Activated CD4-positive, alpha-beta T cell treated with anti-CD3 and anti-CD28 coated beads, Interleukin-2, amount 50 U/mL, for 24 hours (primary cell): ENCODE measurements around the gene CCM2L.
"Not testable (repeated sequence)": the region's sequence is repeated elsewhere in the genome, so short reads cannot be mapped to it uniquely, and the experiment has no call there.

Experiments used
- DNase-seq, 2 donors: peaks; one replicate each; pipeline ENCODE4 v3.0.0-alpha.2; 2020; ENCODE audit warnings: low read depth in 1 of 2, low spot score in 1 of 2

Gene CCM2L

GRCh38 chr20:32028647-32029372, 18.6 kb downstream of the CCM2L start:
- no peak for DNase-seq

- DNase-seq: no peak
Measured at GRCh38 chr20:32029561-32029960, 19.3 kb downstream of the CCM2L start.

- DNase-seq: peak; percentile 31 to 33
Measured at GRCh38 chr20:32031007-32031958, 21.0 kb downstream of the CCM2L start.

DNA sequence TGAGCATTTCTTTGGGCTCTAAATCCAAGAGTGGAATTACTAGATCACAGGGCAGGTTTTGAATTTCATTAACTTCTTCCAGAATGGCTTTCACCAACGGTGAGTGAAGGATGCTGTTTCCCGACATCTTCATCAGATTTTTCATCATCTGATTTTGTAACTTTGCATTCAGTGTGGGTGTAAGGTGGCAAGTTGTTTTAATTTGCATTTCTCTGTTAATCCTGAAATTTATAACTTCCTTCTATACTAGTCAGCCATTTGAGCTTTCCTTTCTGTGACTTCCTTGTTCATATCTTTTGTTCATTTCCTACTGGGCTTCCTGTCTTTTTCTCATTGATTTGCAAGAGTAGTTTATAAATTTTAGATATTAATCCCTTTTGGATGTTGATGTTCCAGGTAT, 23.1 kb downstream of the CCM2L start:
- DNase-seq: no peak

GRCh38 chr20:32033721-32034120, 23.5 kb downstream of the CCM2L start:
- not testable (repeated sequence) for DNase-seq

DNA sequence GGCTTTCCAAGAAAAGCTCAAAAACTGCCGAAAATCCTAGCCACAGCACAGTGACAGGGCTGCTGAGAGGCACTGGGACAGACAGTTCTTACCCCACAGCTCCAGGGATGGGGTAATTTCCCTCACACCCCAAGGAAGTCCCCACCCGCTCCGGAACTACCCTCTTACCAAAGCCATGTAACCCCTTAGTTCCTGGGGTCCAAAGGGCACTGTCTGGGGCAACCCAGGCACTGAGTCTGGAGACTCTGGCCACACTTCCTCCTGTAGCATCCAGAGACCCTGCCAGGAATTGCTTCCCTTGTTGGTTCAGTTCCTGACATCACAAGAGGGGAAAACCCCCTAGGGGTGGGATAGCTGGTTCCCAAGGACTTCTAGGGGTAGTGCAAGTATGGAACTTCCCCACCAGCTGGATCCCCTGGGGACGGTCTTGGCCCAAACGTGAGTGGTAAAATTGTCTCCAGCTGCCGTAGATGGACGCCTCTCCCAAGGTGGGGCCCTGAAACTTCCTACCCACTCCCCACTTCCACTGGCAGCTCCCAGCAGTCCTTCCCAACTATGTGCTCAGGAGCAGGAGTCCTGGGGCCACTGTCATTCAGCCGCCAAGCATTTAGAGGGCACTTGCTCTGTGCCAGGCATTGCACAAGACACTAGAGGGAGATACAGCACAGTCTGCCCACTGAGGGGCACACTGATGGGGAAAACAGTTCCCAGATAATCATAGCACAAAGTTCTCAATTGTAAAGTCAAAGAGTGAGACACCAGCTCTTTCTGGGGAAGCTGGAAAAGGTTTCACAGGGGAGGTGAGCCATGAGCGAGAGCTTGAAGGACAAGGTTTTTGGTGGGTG, 24.6 kb downstream of the CCM2L start:
- DNase-seq: no peak

GRCh38 chr20:32035426-32035779, 25.2 kb downstream of the CCM2L start:
- no peak for DNase-seq

DNA sequence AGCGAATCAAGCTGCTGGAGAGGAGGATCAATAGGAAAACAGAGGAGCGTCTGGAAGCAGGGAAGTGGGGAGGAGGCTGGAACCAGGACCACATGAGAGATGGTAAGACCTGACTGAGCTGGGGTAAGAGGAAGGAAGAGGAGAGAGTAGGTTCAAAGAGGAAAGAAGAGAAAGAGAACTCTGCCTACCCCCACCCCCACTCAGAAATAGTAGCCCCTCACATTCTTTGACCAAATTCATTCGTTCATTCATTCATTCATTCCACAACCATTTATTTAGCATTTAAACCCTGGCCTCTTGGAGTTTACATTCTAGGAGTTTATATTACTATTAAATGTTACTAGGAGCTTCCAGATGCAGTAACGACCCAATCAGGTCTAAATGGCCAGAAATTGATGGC, 26.0 kb downstream of the CCM2L start:
- DNase-seq: no peak

GRCh38 chr20:32036716-32037485, 26.7 kb downstream of the CCM2L start:
- DNase-seq: no peak

DNA sequence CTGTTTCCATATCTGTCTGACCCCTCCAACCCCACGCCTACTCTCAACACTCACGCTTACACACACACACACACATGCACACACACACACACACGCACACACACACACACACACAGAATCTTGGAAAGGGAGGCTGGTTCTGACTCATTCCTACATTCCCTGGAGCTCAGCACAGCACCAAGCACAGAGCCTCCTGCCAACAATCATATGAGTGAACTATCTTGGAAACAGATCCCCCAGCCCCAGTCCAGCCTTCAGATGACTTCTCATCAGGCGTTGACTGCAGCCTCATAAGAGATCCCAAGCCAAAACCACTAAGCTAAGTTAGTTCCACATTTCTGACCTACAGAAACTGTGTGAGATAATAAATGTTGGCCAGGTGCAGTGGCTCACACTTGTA, 27.7 kb downstream of the CCM2L start:
- DNase-seq: no peak

DNA sequence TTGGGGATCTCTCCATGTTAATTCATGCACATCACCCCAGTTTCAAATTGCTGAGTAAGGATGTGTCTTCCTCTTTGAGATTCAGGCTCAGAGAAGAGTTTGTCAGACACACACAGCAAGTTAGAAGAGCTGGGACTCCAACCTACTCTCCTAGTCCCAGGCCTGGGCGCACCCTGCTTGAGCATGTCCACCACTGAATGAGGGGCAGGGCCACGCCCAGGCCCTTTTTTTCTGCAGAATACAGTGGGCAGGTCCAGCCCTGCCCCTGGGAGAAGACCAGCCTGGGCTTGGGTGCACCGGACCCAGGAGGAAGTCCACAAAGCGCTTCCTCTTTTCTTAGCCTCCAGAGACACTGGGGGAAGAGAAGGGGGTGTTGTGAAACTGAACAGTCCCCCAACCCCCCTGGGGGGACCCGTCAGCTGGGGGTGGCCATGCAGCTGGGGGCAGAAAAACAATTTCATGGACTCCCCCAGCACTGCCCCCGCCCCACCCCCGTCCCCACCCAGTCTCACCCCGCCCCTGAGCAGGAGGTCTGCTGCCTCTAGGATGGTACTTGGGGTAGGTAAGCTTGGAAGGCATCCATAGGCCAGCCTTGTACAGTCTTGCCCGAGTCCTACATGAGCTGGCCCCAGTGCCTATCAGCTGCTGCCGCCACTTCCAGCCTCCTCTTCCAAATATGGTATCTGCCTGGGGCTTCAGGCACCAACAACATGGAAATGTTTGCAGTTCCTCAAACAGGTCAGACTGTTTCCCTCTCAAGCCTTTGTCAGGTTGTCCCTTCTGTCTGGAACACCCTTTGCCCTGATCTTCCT, 30.1 kb downstream of the CCM2L start:
- DNase-seq: no peak

DNA sequence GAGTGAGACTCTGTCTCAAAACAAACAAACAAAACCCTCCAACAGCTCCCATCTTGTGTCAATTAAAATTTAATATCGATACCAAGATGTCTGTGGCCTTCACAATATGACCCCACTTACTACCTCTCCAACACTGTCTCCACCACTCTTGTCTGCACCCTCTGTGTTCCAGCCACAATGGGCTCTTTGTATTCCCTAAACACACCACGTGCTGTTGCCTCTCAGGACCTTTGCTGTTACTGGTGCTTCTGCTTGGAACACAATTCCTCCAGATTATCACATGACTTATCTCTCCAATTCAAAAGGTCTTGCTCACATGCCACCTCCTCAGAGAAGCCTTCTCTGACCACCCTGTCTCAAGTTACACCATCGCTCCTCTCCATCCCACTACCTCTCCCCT, 35.8 kb downstream of the CCM2L start:
- no peak for DNase-seq

DNA sequence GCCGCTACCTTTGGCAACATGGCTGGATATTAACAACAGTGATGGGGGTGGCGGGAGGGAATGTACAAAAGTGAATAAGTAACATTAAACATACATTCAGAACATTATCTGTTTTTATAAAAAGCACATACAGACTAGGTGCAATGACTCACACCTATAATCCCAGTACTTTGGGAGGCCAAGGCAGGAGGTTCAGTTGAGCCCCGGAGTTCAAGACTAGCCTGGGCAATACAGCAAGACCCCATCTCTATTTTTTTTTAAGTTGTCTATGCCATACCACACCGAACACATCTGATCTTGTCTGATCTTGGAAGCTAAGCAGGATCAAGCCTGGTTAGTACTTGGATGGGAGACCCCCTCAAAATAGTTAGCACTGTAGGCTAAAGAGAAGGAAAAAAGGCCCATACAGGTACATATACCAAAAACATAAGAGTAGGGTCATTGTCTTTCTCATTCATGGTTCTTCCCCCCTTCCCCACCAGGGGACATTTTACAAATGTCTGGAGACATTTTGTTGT, 40.1 kb downstream of the CCM2L start:
- no peak for DNase-seq

GRCh38 chr20:32050851-32051556, 40.8 kb downstream of the CCM2L start:
- no peak for DNase-seq

DNA sequence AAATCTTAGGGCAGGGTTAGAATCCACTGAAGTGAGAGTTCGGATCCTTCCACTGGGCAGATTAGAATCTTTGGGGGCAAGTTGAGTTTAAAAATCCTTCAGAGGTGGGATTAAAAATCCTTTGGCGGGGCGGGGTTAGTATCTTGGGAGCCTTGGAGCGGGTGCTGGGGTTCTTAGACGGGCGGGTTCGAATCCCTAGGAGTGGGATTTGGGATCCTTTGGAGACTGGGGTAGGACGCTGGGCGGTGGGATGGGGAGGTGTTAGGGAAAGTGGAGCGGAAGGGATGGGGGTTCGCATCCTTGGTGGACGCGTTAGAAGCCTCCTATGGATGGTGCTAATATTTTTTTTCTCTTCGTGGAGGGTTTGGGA, 41.5 kb downstream of the CCM2L start:
- DNase-seq: no peak

GRCh38 chr20:32052090-32052777, 42.0 kb downstream of the CCM2L start, which contains the start of gene HCK:
TSS of gene HCK (plus strand) at chr20:32052242.
- DNase-seq: no peak

GRCh38 chr20:32052778-32053362, 42.6 kb downstream of the CCM2L start:
- no peak for DNase-seq

- DNase-seq: no peak
Measured at GRCh38 chr20:32053648-32054047, 43.4 kb downstream of the CCM2L start.
